ENCODE measurements around the gene CHRNA4.

Gene CHRNA4

GRCh38 chr20:63322146-63322932, 38.8 kb downstream of the CHRNA4 start:
- H3K4me3 ChIP-seq (ENCODE audit: low read length), result no peak overlapping the region
- DNase-seq (ENCODE audit: low read depth), result no peak
- TF ChIP-seq CTCF (conservative IDR thresholded peaks at IDR 0.05; ENCODE audit: low read depth, low read length), result no peak

- TF ChIP-seq CTCF (conservative IDR thresholded peaks at IDR 0.05; ENCODE audit: low read depth, low read length), result no peak
- H3K4me3 ChIP-seq (ENCODE audit: low read length), result no peak overlapping the region
- no peak for DNase-seq (ENCODE audit: low read depth)
Measured at GRCh38 chr20:63321148-63321831, 39.9 kb downstream of the CHRNA4 start.

DNA sequence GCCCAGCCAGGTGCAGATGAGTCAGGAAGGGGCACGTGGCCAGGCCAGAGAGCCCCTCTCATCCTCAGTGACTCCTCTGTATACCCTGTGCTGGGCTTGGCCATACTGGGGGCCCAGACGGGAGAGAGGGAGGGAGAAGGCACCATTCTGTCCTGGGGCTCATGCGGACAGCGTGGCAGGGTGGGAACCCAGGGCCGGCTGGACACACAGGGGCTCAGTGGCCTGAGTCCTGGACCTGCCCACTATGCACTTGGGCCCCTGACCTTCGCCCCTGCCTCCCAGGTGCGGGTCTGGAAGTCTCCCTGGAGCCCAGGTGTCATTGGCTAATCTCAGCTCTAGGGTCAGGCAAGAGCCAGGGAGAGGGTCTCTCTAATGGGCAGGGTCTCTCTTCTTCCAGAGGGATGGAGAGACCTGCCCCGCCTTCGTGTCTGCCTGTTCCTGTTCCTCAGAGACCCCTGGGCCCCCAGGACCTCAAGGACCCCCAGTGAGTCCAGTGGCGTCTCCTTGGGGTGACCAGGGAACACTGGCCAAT, 40.5 kb downstream of the CHRNA4 start:
- no peak for TF ChIP-seq CTCF (conservative IDR thresholded peaks at IDR 0.05; ENCODE audit: low read depth, low read length)
- H3K4me3 ChIP-seq (ENCODE audit: low read length), result no peak overlapping the region
- DNase-seq (ENCODE audit: low read depth), result no peak

GRCh38 chr20:63320041-63320511, 41.1 kb downstream of the CHRNA4 start:
- no peak for TF ChIP-seq CTCF (conservative IDR thresholded peaks at IDR 0.05; ENCODE audit: low read depth, low read length)

DNA sequence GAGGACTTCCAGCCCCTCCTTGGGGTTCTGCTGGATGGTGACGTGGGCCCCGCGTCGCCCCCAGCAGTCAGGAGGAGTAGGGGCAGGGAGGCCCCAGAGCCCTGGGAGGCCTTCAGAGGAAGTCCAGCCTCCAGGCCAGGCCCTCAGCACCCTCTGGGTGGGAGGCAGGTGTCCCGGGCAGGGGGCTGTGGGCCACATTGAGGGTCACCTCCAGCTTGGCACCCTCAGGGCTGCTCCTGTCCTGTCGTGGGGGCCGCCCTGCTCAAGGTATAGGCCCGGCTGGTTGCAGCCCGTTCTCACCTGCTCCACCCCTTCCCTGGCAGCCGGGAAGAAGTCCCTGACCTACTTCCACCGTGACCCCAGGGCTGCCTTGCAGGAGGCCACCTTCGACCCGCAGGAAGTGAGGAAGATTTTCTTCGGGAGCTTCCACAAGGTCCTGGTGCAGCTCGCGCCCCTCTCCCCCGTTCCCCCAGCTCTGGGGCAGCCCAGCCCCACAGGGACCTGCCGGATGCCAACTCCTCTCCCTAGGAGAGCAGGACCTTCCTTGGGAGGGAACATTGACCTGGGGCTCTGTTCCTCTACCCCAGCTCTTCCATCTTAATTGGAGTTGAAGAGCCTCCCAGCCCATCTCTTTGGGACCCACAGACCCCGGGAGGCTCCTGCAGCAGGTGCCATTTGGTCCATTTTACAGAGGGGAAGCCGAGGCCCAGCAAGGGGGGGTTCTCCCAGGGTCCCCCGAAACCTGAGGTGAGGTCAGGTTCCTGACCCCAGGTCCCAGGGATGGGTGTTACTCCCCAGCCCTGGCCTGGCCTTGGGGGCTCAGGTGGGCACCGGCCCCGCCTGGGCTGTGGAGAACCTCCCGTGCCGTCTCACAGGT, 41.7 kb downstream of the CHRNA4 start:
- TF ChIP-seq CTCF (conservative IDR thresholded peaks at IDR 0.05; ENCODE audit: low read depth, low read length), result no peak
- no peak overlapping the region for H3K4me3 ChIP-seq (ENCODE audit: low read length)
- no peak for DNase-seq (ENCODE audit: low read depth)

More at GRCh38 chr20:63320041-63320511, 41.1 kb downstream of the CHRNA4 start:
- DNase-seq (ENCODE audit: low read depth), result no peak
- no peak overlapping the region for H3K4me3 ChIP-seq (ENCODE audit: low read length)

DNA sequence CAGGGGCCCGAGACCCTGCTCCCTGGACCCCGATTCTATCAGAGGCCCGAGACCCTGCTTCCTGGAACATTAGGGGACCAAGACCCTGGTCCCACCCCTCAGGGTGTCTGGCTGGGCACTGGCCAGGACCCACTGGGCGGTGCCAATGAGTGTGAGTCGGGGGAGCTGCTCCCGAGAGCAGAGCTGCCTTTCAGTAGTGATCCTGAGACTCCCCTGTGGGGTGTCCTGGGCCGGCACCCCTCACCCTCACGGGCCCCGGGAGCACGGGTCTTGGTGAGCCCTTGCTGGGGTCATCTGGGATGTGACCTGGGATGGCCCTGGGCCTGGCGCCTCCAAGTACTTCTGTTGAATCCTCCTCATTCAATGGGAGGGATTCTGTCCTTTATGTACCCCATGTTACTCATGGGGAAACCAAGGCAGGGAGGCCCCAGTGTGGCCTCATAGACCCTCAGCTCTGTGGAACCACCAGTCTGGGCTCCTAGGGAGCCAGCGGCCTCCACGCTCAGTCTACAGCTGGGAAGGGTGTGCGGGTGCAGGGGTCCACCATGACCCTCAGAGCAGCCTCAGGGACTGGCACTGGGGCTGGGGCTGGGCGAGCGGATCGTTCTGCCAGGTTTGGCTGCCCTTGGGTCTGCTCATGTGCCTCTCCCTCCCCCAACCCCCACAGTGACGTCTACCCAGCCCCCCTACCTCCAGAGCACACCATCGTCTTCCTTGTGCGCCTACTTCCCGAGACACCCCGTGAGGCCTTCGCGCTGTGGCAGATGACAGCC, 42.6 kb downstream of the CHRNA4 start:
- no peak for TF ChIP-seq CTCF (conservative IDR thresholded peaks at IDR 0.05; ENCODE audit: low read depth, low read length)
- H3K4me3 ChIP-seq (ENCODE audit: low read length), result no peak overlapping the region
- no peak for DNase-seq (ENCODE audit: low read depth)
